Measurements from ENCODE around the gene KRTAP6-3.

- TF ChIP-seq CTCF (IDR thresholded peaks at IDR 0.05) (no peak), POLR2A (IDR thresholded peaks at IDR 0.05) (no peak)
These were observed 30.9 kb upstream of the KRTAP6-3 start, which contains the start of gene KRTAP19-7 for GRCh38 chr21:30561264-30561895.
